ENCODE results near the gene RNF224. TPM values are rescaled to one million over a fixed set of nuclear protein-coding genes. Genes with fewer than 3 reads are reported as not detected.

The RNF224 gene
- polyA plus RNA-seq, 1 donor from 2014 or later: not detected

GRCh38 chr9:137275203-137275587, 47.9 kb downstream of the RNF224 start:
- Histone ChIP-seq H3K36me3 (ENCODE audit: insufficient read depth, low read length) (peaks cover 7% of the 10 kb centered on the region), H3K27ac (ENCODE audit: low read length) (no peak overlapping the region)

GRCh38 chr9:137275588-137276472, 48.5 kb downstream of the RNF224 start:
- no peak overlapping the region for H3K27ac ChIP-seq (ENCODE audit: low read length)
- H3K9me3 ChIP-seq (ENCODE audit: low read length): no peaks in the 10 kb centered on the region
- H3K36me3 ChIP-seq (ENCODE audit: insufficient read depth, low read length): peaks cover 7% of the 10 kb centered on the region
- H3K9ac ChIP-seq (ENCODE audit: low read length): no peak overlapping the region
- no peak overlapping the region for H2AFZ ChIP-seq (ENCODE audit: low read depth, low read length)
- peaks cover 6% of the 10 kb centered on the region for H3K27me3 ChIP-seq (ENCODE audit: insufficient read depth, low read depth, low read length)
- no peaks in the 10 kb centered on the region for H3F3A ChIP-seq (ENCODE audit: insufficient read depth, low read length, poor library complexity, severe bottlenecking)
- H3K79me2 ChIP-seq (replicated peaks; ENCODE audit: insufficient read depth, low read length): no peaks in the 10 kb centered on the region
- no peak overlapping the region for H3K4me3 ChIP-seq (ENCODE audit: low read length)
- H4K20me1 ChIP-seq (ENCODE audit: insufficient read depth): no peaks in the 10 kb centered on the region
- H3K9me2 ChIP-seq (ENCODE audit: insufficient read depth, low read length): no peaks in the 10 kb centered on the region
- no peak overlapping the region for H3K4me2 ChIP-seq (ENCODE audit: low read length)
- no peak for TF ChIP-seq REST (IDR thresholded peaks at IDR 0.05; ENCODE audit: borderline replicate concordance)
- no peak for TF ChIP-seq SMC3 (conservative IDR thresholded peaks at IDR 0.05; ENCODE audit: poor library complexity)
- TF ChIP-seq TAF1 (IDR thresholded peaks at IDR 0.05; ENCODE audit: low read depth): no peak
- TF ChIP-seq CTCF (IDR thresholded peaks at IDR 0.05; ENCODE audit: poor library complexity, severe bottlenecking): no peak
- no peak for TF ChIP-seq RAD21 (conservative IDR thresholded peaks at IDR 0.05)
- TF ChIP-seq POLR2AphosphoS5 (IDR thresholded peaks at IDR 0.05): no peak

More at GRCh38 chr9:137275203-137275587, 47.9 kb downstream of the RNF224 start:
- Histone ChIP-seq H3F3A (ENCODE audit: insufficient read depth, low read length, poor library complexity, severe bottlenecking) (no peaks in the 10 kb centered on the region), H3K9me3 (ENCODE audit: low read length) (no peaks in the 10 kb centered on the region), H3K27me3 (ENCODE audit: insufficient read depth, low read depth, low read length) (no peaks in the 10 kb centered on the region), H3K79me2 (replicated peaks; ENCODE audit: insufficient read depth, low read length) (no peaks in the 10 kb centered on the region), H3K4me3 (ENCODE audit: low read length) (no peak overlapping the region), H2AFZ (ENCODE audit: low read depth, low read length) (no peak overlapping the region), H3K9me2 (ENCODE audit: insufficient read depth, low read length) (no peaks in the 10 kb centered on the region), H3K4me2 (ENCODE audit: low read length) (no peak overlapping the region), H3K9ac (ENCODE audit: low read length) (no peak overlapping the region), H4K20me1 (ENCODE audit: insufficient read depth) (no peaks in the 10 kb centered on the region)
- no peak for TF ChIP-seq EZH2 (IDR thresholded peaks at IDR 0.05; ENCODE audit: borderline replicate concordance, insufficient read depth, low read length, poor library complexity, severe bottlenecking)
- TF ChIP-seq SMC3 (conservative IDR thresholded peaks at IDR 0.05; ENCODE audit: poor library complexity): no peak
